GM12864 (cell line): ENCODE data around the gene NID2.

ENCODE experiments used
- DNase-seq: peaks from one replicate; pipeline ENCODE4 v3.0.0-alpha.2; 2011; ENCODE audit warnings: low read depth
- H3K4me3 ChIP-seq: 2 replicates; pipeline ENCODE4 v1.5.1; 2011; ENCODE audit warnings: mild to moderate bottlenecking, low read depth, low read length, control low read depth
- CTCF ChIP-seq: IDR thresholded peaks from 2 replicates; pipeline ENCODE4 v1.5.1; 2011; ENCODE audit warnings: low read depth, mild to moderate bottlenecking, moderate library complexity, low read length, control low read depth, inconsistent platforms; ENCODE audit errors: missing control alignments

The NID2 gene

GRCh38 chr14:52076334-52076733 lies 7.5 kb upstream of the NID2 start:
- no peak for DNase-seq

GRCh38 chr14:52075371-52075770 lies 6.5 kb upstream of the NID2 start:
- no peak overlapping the region for H3K4me3 ChIP-seq
- TF ChIP-seq CTCF = no peak
- DNase-seq = no peak

More at GRCh38 chr14:52076334-52076733, 7.5 kb upstream of the NID2 start:
- TF ChIP-seq CTCF = no peak
- no peak overlapping the region for H3K4me3 ChIP-seq

- no peak for TF ChIP-seq CTCF
- no peak overlapping the region for H3K4me3 ChIP-seq
- DNase-seq = no peak
Measured at GRCh38 chr14:52073251-52073650, 4.4 kb upstream of the NID2 start.

GRCh38 chr14:52072266-52072780 lies 3.5 kb upstream of the NID2 start:
- TF ChIP-seq CTCF = no peak

GRCh38 chr14:52071675-52072074 lies 2.8 kb upstream of the NID2 start:
- no peak for TF ChIP-seq CTCF
- H3K4me3 ChIP-seq = no peak overlapping the region
- DNase-seq = no peak

More at GRCh38 chr14:52072266-52072780, 3.5 kb upstream of the NID2 start:
- no peak for DNase-seq
- no peak overlapping the region for H3K4me3 ChIP-seq

GRCh38 chr14:52070051-52070431 lies 1.2 kb upstream of the NID2 start:
- no peak overlapping the region for H3K4me3 ChIP-seq
- no peak for TF ChIP-seq CTCF
- DNase-seq = no peak

GRCh38 chr14:52069307-52070050 lies 620 bp upstream of the NID2 start:
- TF ChIP-seq CTCF = no peak
- no peak for DNase-seq
- H3K4me3 ChIP-seq = no peak overlapping the region
